Stimulated activated CD8-positive, alpha-beta memory T cell treated with anti-CD3 and anti-CD28 coated beads, Interleukin-12 subunit alpha, Interleukin-12 subunit beta, amount 100 ng/mL, for 4 hours (primary cell): ENCODE data around the gene NDUFS8.

Experiments
- DNase-seq: peaks from one replicate; pipeline ENCODE4 v3.0.0-alpha.2; 2020; ENCODE audit warnings: low read depth

Gene NDUFS8

GRCh38 chr11:68003846-68004550 is 26.5 kb upstream of the NDUFS8 start, which contains the start of gene UNC93B1:
TSS of gene UNC93B1 (minus strand) at chr11:68004097. CDS start at chr11:68004043, 54 bp downstream.
- peak; percentile 69 for DNase-seq

GRCh38 chr11:68004551-68005335 is 25.7 kb upstream of the NDUFS8 start:
- DNase-seq = no peak

- no peak for DNase-seq
These were observed 23.8 kb upstream of the NDUFS8 start for GRCh38 chr11:68006606-68007166.

GRCh38 chr11:68007498-68008380 is 22.7 kb upstream of the NDUFS8 start:
- no peak for DNase-seq

- no peak for DNase-seq
These were observed 21.8 kb upstream of the NDUFS8 start for GRCh38 chr11:68008381-68009337.

GRCh38 chr11:68009391-68010089 is 20.9 kb upstream of the NDUFS8 start:
- DNase-seq = no peak

GRCh38 chr11:68010090-68011041 is 20.1 kb upstream of the NDUFS8 start, which contains the start of gene ALDH3B1:
TSS of gene ALDH3B1 (plus strand) at chr11:68010327. CDS start at chr11:68015298, 4,971 bp downstream.
- DNase-seq = no peak

GRCh38 chr11:68011051-68011943 is 19.2 kb upstream of the NDUFS8 start:
- no peak for DNase-seq

GRCh38 chr11:68012044-68012842 is 18.2 kb upstream of the NDUFS8 start:
- DNase-seq = no peak

- DNase-seq = no peak
These were observed 17.5 kb upstream of the NDUFS8 start for GRCh38 chr11:68012843-68013610.

GRCh38 chr11:68013611-68014156 is 16.8 kb upstream of the NDUFS8 start:
- no peak for DNase-seq

GRCh38 chr11:68014157-68014946 is 16.1 kb upstream of the NDUFS8 start:
- no peak for DNase-seq

GRCh38 chr11:68014947-68015447 is 15.5 kb upstream of the NDUFS8 start:
- DNase-seq = no peak

- no peak for DNase-seq
These were observed 15.0 kb upstream of the NDUFS8 start for GRCh38 chr11:68015467-68015866.
